PC-3 (cell line): ENCODE data around the gene TXNDC12. TPM values are rescaled to one million over a fixed set of nuclear protein-coding genes. Genes with fewer than 3 reads are reported as not detected.

ENCODE experiments used
- ATAC-seq: fragments of 200-7000 bp; cut with Tn5 transposase; 2 replicates; pipeline ENCODE4 v1.9.1; 2020; ENCODE audit warnings: mild to moderate bottlenecking, moderate library complexity
- BruUV-seq: library from RNA; stranded (reverse); fragments of 400-500 nt; replicated peaks from 2 replicates; lab custom pipeline; 2021; lab: Mats Ljungman, UMichigan
- CTCF ChIA-PET: fragments of 300-600 bp; sonication (Branson Sonifier 250); formaldehyde crosslinking; loops from one replicate; lab custom pipeline; 2022; ENCODE audit warnings: antibody characterized with exemption; lab: Charles Lee
- POLR2A ChIA-PET: fragments of 300-600 bp; sonication (Branson Sonifier 250); formaldehyde crosslinking; loops from one replicate; lab custom pipeline; 2022; ENCODE audit warnings: antibody characterized with exemption; ENCODE audit not compliant: unreplicated experiment; lab: Charles Lee
- DNase-seq: peaks from one replicate; pipeline ENCODE4 v3.0.0-alpha.2; 2015
- H2AFZ ChIP-seq: fragments of 300-600 bp; sonication (generic); 2 replicates; pipeline ENCODE4 v1.6.0; 2016; ENCODE audit warnings: antibody characterized with exemption, low read length
- H3F3A ChIP-seq: fragments of 300-600 bp; sonication (generic); one replicate; pipeline ENCODE4 v1.6.0; 2017; ENCODE audit warnings: antibody characterized with exemption, low read length, control low read depth, mild to moderate bottlenecking; ENCODE audit not compliant: unreplicated experiment
- H3K27ac ChIP-seq: fragments of 300-600 bp; sonication (generic); 2 replicates; pipeline ENCODE4 v1.5.1; 2016; ENCODE audit warnings: mild to moderate bottlenecking, low read length
- H3K27me3 ChIP-seq: fragments of 300-600 bp; sonication (generic); 2 replicates; pipeline ENCODE4 v1.6.1; 2016; ENCODE audit warnings: low read length, mixed read lengths
- H3K36me3 ChIP-seq: fragments of 300-600 bp; sonication (generic); 2 replicates; pipeline ENCODE4 v1.6.1; 2016; ENCODE audit warnings: low read depth, mixed run types, low read length, mixed read lengths
- H3K4me1 ChIP-seq: fragments of 300-600 bp; sonication (generic); 2 replicates; pipeline ENCODE4 v1.5.1; 2016; ENCODE audit warnings: low read length; ENCODE audit not compliant: insufficient read depth
- H3K4me2 ChIP-seq: fragments of 300-600 bp; sonication (generic); 2 replicates; pipeline ENCODE4 v1.6.0; 2016; ENCODE audit warnings: low read length
- H3K4me3 ChIP-seq: fragments of 300-600 bp; sonication (generic); 2 replicates; pipeline ENCODE4 v1.5.1; 2016; ENCODE audit warnings: mild to moderate bottlenecking, low read length, mixed read lengths
- H3K79me2 ChIP-seq: fragments of 300-600 bp; sonication (generic); 2 replicates; pipeline ENCODE4 v1.6.1; 2017; ENCODE audit warnings: low read length, mixed read lengths
- H3K9ac ChIP-seq: fragments of 300-600 bp; sonication (generic); 2 replicates; pipeline ENCODE4 v1.6.0; 2016; ENCODE audit warnings: mild to moderate bottlenecking, low read length
- H3K9me2 ChIP-seq: fragments of 300-600 bp; sonication (generic); replicated peaks from 2 replicates; pipeline ENCODE4 v1.6.1; 2016; ENCODE audit warnings: mixed run types, low read length, mixed read lengths
- H3K9me3 ChIP-seq: fragments of 300-600 bp; sonication (generic); 2 replicates; pipeline ENCODE4 v1.6.1; 2016; ENCODE audit warnings: low read length, mixed read lengths
- H4K20me1 ChIP-seq: fragments of 300-600 bp; sonication (generic); 2 replicates; pipeline ENCODE4 v1.6.1; 2016; ENCODE audit warnings: low read length, mixed read lengths
- CTCF ChIP-seq: fragments of 300-600 bp; sonication (generic); conservative IDR thresholded peaks from 2 replicates; pipeline ENCODE4 v1.5.1; 2017; ENCODE audit warnings: antibody characterized with exemption, low read depth, mild to moderate bottlenecking, low read length
- EZH2 ChIP-seq: fragments of 300-600 bp; sonication (generic); IDR thresholded peaks from one replicate; pipeline ENCODE4 v1.6.1; 2017; ENCODE audit warnings: antibody characterized with exemption, mild to moderate bottlenecking, low read length; ENCODE audit not compliant: unreplicated experiment
- EZH2phosphoT487 ChIP-seq: fragments of 300-600 bp; sonication (generic); IDR thresholded peaks from 2 replicates; pipeline ENCODE4 v1.6.1; 2018; ENCODE audit warnings: mild to moderate bottlenecking, antibody characterized with exemption, low read length, borderline replicate concordance
- intact Hi-C: fragments of 100-400 bp; cut with micrococcal nuclease; formaldehyde crosslinking; loops from 2 replicates; pipeline ENCODE4 v1.9.0; 2023
- total RNA-seq: library from RNA; depleted of rRNA; stranded (reverse); fragments of >200 nt; gene quantifications from 2 replicates; pipeline ENCODE4 v1.2.3, GENCODE V29; 2014

TXNDC12 gene
- total RNA-seq, 1 experiment from 2014 or later = 36.8 TPM

DNA sequence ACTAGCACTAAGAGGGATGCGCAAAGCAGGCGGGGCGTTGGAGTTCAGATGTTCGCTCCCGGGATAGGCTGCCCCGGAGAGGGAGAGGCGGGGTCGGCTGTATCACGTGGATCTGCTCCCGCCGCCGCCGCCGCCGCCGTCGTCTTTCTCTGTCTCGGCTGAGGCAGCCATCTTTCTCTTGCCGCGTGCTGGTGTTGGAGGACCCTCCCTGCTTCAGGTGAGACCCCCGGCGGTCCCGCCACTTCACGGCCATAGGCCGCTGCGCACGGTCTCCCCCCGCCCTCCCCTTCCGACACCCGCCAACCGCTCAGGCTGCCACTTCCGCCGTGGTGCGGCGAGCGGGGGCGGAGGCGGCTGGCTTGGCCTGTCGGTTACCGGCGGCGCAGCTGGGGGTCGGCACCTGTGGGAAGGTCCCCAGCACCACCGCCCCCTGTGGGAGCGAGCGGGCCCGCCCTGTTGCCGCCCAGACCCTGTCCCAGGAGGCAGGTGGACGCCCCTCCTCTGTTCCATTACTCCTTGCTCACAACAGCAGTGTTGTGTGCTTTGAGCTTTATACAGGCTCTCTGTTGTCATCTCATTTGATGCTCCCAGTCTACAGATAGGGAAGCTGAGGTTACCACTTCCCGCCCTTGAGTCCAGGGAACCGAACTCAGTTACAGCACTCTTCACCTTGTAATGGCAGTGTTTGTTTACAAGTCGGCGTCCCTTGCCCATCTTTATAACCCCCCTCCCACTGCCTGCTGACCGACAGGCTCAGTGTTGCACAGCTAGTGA is 1.4 kb upstream of the TXNDC12 start, which contains the start of gene BTF3L4:
Gene BTF3L4 (plus strand): TSS at position 133 of the 774 bp plus-strand sequence. CDS start 3,553 bp downstream, outside the sequence.
- ATAC-seq = peak; percentile 91
- CTCF ChIA-PET = no interaction called here
- Histone ChIP-seq H3K9me3 (no peaks in the 10 kb centered on the region), H3K79me2 (peaks cover 86% of the 10 kb centered on the region), H4K20me1 (peaks cover 30% of the 10 kb centered on the region; the same call in 1 of the 2 replicates), H3F3A (no peaks in the 10 kb centered on the region), H2AFZ (peak within 1 kb of the TSS; percentile 92), H3K4me3 (peak within 1 kb of the TSS; percentile 93), H3K27me3 (no peaks in the 10 kb centered on the region), H3K27ac (peak within 1 kb of the TSS; percentile 60), H3K9me2 (no peaks in the 10 kb centered on the region), H3K36me3 (peaks cover 14% of the 10 kb centered on the region), H3K4me1 (peaks cover 33% of the 10 kb centered on the region), H3K9ac (peak within 1 kb of the TSS; percentile 91), H3K4me2 (peak within 1 kb of the TSS; percentile 99)
- POLR2A ChIA-PET = interaction anchor here (0.6 kb wide), 1 partner anchor 184 kb away, joined by 3 read pairs; no protein-coding TSS in a partner anchor
- BruUV-seq = no TSS peak
- no peak for TF ChIP-seq EZH2phosphoT487
- no peak for TF ChIP-seq EZH2
- no peak for TF ChIP-seq CTCF
- DNase-seq = peak; percentile 93
- intact Hi-C loops = loop anchor here (1.0 to 10.0 kb wide), 3 partner anchors 23 to 1118 kb away; partner anchors contain the start of genes CC2D1B and KTI12

GRCh38 chr1:52055866-52056162 is 823 bp upstream of the TXNDC12 start:
- BruUV-seq = no TSS peak
- Histone ChIP-seq H2AFZ (peak overlapping the region; percentile 92), H3K27ac (peak overlapping the region; percentile 60), H3K4me1 (peaks cover 33% of the 10 kb centered on the region), H3K79me2 (peaks cover 85% of the 10 kb centered on the region), H3K4me3 (peak overlapping the region; percentile 93), H3K9ac (peak overlapping the region; percentile 91), H4K20me1 (peaks cover 30% of the 10 kb centered on the region; the same call in 1 of the 2 replicates), H3K9me3 (no peaks in the 10 kb centered on the region), H3K36me3 (peaks cover 11% of the 10 kb centered on the region; the same call in 1 of the 2 replicates), H3K9me2 (no peaks in the 10 kb centered on the region), H3F3A (no peaks in the 10 kb centered on the region), H3K4me2 (peak overlapping the region; percentile 99), H3K27me3 (no peaks in the 10 kb centered on the region)
- no peak for TF ChIP-seq EZH2phosphoT487
- ATAC-seq (no peak), DNase-seq (no peak)
- intact Hi-C loops = loop anchor here (1.0 to 10.0 kb wide), 3 partner anchors 23 to 1119 kb away; partner anchors contain the start of genes CC2D1B and KTI12
- ChIA-PET POLR2A (no interaction called here), CTCF (no interaction called here)

- H3K4me1 ChIP-seq = peaks cover 32% of the 10 kb centered on the region
- H3K9ac ChIP-seq = peak overlapping the region; percentile 91
- H3K27me3 ChIP-seq = no peaks in the 10 kb centered on the region
- H3K27ac ChIP-seq = peak overlapping the region; percentile 60
- POLR2A ChIA-PET = interaction anchor here (0.7 kb wide), 1 partner anchor 312 kb away, joined by 4 read pairs; no protein-coding TSS in a partner anchor
- no peak for ATAC-seq
- H3K4me2 ChIP-seq = peak overlapping the region; percentile 99
- intact Hi-C loops = loop anchor here (5.0 to 10.0 kb wide), 2 partner anchors 313 to 1120 kb away; partner anchors contain the start of gene CC2D1B
- no peaks in the 10 kb centered on the region for H3K9me2 ChIP-seq
- H4K20me1 ChIP-seq = peaks cover 26% of the 10 kb centered on the region; the same call in 1 of the 2 replicates
- CTCF ChIA-PET = no interaction called here
- no TSS peak for BruUV-seq
- H2AFZ ChIP-seq = peak overlapping the region; percentile 92
- TF ChIP-seq EZH2 (no peak), EZH2phosphoT487 (no peak)
- H3K36me3 ChIP-seq = no peaks in the 10 kb centered on the region
- H3K9me3 ChIP-seq = no peaks in the 10 kb centered on the region
- no peaks in the 10 kb centered on the region for H3F3A ChIP-seq
- H3K4me3 ChIP-seq = peak overlapping the region; percentile 93
- peaks cover 78% of the 10 kb centered on the region for H3K79me2 ChIP-seq
- no peak for DNase-seq
Measured at GRCh38 chr1:52054496-52055065, 410 bp downstream of the TXNDC12 start.
